HL-60 (cell line): ENCODE results near the gene MADCAM1.

Experiments
- CTCF ChIP-seq: IDR thresholded peaks from one replicate; pipeline ENCODE4 v1.5.1; 2011; ENCODE audit warnings: low read length, control low read depth, inconsistent platforms; ENCODE audit not compliant: insufficient read depth
- GABPA ChIP-seq: IDR thresholded peaks from 2 replicates; pipeline ENCODE4 v1.6.1; 2012; ENCODE audit warnings: low read depth
- POLR2AphosphoS5 ChIP-seq: IDR thresholded peaks from 2 replicates; pipeline ENCODE4 v1.6.1; 2012; ENCODE audit warnings: low read depth

- no peak for TF ChIP-seq GABPA
- no peak for TF ChIP-seq CTCF
- no peak for TF ChIP-seq POLR2AphosphoS5
These were observed 17.9 kb downstream of the MADCAM1 start for GRCh38 chr19:514166-514663.
